TTC549 (cell line): ENCODE data around the gene FMN2.

Experiments
- FAIRE-seq: peaks from 2 replicates; lab custom pipeline; 2012; peaks lifted over from hg19 to GRCh38; lab: Jason Lieb, UNC

FMN2 gene

GRCh38 chr1:240496941-240497340 is 405.3 kb downstream of the FMN2 start:
- no peak for FAIRE-seq

GRCh38 chr1:240497908-240498307 is 406.2 kb downstream of the FMN2 start:
- FAIRE-seq: no peak

GRCh38 chr1:240498335-240498734 is 406.7 kb downstream of the FMN2 start:
- FAIRE-seq: no peak

- FAIRE-seq: no peak
These were observed 407.3 kb downstream of the FMN2 start for GRCh38 chr1:240499012-240499411.

- FAIRE-seq: no peak
These were observed 409.0 kb downstream of the FMN2 start for GRCh38 chr1:240500647-240501046.

GRCh38 chr1:240501115-240501514 is 409.4 kb downstream of the FMN2 start:
- FAIRE-seq: no peak

- no peak for FAIRE-seq
These were observed 411.4 kb downstream of the FMN2 start for GRCh38 chr1:240503036-240503435.

- FAIRE-seq: no peak
These were observed 411.9 kb downstream of the FMN2 start for GRCh38 chr1:240503558-240503957.

- FAIRE-seq: no peak
These were observed 414.5 kb downstream of the FMN2 start for GRCh38 chr1:240506176-240506575.

- no peak for FAIRE-seq
These were observed 416.5 kb downstream of the FMN2 start for GRCh38 chr1:240508201-240508600.

GRCh38 chr1:240508950-240509349 is 417.3 kb downstream of the FMN2 start:
- FAIRE-seq: no peak

GRCh38 chr1:240511789-240512188 is 420.1 kb downstream of the FMN2 start:
- no peak for FAIRE-seq

GRCh38 chr1:240515505-240515904 is 423.8 kb downstream of the FMN2 start:
- no peak for FAIRE-seq

GRCh38 chr1:240516069-240516468 is 424.4 kb downstream of the FMN2 start:
- FAIRE-seq: no peak

GRCh38 chr1:240517891-240518290 is 426.2 kb downstream of the FMN2 start:
- no peak for FAIRE-seq

- FAIRE-seq: no peak
These were observed 430.6 kb downstream of the FMN2 start for GRCh38 chr1:240522122-240522822.

GRCh38 chr1:240524356-240525069 is 432.8 kb downstream of the FMN2 start:
- FAIRE-seq: no peak
